Fibroblast of pulmonary artery (primary cell): ENCODE measurements around the gene PRLH.

ENCODE experiments used
- DNase-seq: peaks from one replicate; pipeline ENCODE4 v3.0.0-alpha.2; 2010; ENCODE audit warnings: low read depth
- H3K4me3 ChIP-seq: replicated peaks from 2 replicates; pipeline ENCODE4 v1.5.1; 2011; ENCODE audit warnings: low read depth, mild to moderate bottlenecking, control low read depth, low read length, moderate library complexity
- TF ChIP-seq, protein P1 (sequence below): IDR thresholded peaks from 2 replicates; pipeline ENCODE4 v1.5.1; 2011; ENCODE audit warnings: mild to moderate bottlenecking, control low read depth, low read length, inconsistent platforms; ENCODE audit errors: missing control alignments

Gene PRLH

DNA sequence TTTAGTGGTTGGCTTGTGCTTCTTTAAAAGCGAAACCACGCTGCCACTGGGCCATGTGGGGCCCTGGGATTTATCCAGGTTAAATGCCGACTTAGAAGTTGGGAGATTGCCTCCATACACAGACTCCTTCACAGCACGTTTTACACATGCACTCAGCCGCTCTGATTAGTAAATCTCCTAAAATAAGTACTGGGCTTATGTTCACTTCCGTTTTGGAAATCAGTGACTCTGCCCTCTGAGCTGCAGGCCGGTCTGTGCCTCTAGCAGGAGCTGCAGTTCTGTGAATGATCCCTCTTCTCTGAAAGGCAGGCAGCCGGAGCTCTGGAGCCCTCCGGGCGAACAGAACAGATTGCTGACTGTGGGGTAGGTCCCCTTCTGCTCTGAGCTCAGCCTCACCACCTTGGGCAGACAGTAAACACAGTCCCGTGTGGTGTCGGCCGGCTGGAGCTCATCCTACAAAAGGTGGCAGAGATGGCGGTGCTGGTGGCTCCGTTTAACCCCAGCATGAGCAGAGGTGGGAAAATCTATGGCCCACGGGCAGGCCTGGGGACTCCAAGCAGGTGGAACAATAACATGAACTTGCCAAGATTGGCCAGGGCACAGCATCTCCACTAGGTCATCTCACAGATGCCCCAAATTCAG is 34.0 kb downstream of the PRLH start:
- TF ChIP-seq, protein P1, sequence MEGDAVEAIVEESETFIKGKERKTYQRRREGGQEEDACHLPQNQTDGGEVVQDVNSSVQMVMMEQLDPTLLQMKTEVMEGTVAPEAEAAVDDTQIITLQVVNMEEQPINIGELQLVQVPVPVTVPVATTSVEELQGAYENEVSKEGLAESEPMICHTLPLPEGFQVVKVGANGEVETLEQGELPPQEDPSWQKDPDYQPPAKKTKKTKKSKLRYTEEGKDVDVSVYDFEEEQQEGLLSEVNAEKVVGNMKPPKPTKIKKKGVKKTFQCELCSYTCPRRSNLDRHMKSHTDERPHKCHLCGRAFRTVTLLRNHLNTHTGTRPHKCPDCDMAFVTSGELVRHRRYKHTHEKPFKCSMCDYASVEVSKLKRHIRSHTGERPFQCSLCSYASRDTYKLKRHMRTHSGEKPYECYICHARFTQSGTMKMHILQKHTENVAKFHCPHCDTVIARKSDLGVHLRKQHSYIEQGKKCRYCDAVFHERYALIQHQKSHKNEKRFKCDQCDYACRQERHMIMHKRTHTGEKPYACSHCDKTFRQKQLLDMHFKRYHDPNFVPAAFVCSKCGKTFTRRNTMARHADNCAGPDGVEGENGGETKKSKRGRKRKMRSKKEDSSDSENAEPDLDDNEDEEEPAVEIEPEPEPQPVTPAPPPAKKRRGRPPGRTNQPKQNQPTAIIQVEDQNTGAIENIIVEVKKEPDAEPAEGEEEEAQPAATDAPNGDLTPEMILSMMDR, result peak; percentile 47
- H3K4me3 ChIP-seq, result no peak overlapping the region
- peak; percentile 76 for DNase-seq

DNA sequence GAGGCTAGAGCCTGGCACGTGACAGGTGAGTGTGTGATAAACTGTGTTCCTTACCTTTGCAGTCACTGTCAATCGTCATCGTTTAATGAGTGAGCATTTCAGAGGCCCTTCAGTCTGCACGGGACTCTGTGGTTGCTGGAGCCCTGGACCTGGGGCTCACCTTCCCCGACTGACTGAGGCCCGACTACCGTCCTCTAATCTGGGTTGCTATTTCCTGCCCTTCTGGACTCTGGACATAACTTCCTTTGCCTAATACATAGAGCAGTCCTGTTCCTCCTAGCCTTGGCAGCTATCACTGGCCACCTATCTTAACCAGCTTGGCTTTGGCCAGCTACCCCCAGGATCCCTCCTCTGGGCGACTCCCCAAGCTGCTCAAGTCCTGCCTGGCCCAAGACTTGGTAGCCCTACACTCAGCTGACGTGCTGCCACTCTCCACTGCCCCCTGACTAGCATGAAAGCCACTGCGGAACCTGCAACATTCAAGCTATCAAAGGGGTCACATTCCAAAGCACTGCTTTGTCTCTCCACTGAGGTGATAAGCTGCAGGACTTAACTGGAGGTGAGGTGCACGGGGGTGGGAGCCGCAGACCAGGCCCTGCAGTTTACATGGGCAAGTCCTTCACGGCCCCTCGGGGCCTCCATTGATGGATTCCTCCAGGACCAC is 35.2 kb downstream of the PRLH start:
- no peak overlapping the region for H3K4me3 ChIP-seq
- DNase-seq, result no peak
- TF ChIP-seq, protein P1, result peak; percentile 11

DNA sequence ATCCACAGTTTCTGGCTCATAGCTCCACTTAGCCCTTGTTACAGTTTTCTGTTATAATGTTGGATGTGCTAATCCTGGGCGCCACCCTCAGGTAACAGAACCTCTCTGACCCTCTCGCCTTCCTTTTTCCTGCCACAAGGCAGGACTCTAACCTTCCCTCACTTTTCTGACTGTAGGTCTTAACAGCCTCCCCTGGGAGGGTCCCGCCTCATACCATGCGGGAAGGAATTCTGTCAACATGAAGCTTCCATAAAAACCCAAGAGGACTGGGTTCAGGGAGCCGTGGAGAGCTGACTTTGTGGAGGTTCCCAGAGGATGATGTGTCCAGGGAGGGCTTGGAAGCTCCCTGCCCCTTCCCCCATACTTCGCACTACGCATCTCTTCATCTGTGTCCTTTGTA is 36.0 kb downstream of the PRLH start:
- DNase-seq, result no peak
- TF ChIP-seq, protein P1, result no peak
- H3K4me3 ChIP-seq, result no peak overlapping the region

DNA sequence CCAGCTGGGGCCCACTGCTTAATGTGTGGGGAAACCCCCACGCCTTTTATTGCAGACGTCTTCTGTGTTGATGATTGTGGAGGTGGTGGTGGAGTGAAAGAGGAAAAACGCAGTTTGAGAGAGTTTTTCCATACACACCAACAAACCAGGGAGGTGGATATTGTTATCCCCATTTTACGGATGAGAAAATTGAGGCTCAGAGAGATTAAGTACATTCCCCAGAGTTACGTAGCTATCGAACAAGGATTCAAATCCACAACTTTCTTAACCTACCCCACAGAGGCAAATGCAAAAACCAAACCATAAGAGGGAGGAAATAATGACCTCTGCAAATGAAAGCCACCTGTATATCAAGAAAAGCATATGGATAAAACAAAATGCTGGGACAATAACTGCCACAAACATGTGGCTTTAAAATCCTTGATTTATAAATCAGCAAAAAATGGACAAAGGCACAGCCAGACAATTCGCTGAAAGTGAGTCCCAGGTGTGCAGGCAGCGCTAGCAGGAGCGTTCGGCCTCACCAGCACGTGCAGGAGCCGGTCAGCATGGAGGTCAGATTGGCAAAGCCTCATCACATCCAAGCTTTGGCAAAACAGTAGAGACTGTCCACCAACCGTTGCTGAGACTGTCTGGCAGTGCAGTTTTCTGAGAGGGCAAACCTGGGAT is 36.8 kb downstream of the PRLH start:
- DNase-seq, result no peak
- TF ChIP-seq, protein P1, result no peak
- no peak overlapping the region for H3K4me3 ChIP-seq

DNA sequence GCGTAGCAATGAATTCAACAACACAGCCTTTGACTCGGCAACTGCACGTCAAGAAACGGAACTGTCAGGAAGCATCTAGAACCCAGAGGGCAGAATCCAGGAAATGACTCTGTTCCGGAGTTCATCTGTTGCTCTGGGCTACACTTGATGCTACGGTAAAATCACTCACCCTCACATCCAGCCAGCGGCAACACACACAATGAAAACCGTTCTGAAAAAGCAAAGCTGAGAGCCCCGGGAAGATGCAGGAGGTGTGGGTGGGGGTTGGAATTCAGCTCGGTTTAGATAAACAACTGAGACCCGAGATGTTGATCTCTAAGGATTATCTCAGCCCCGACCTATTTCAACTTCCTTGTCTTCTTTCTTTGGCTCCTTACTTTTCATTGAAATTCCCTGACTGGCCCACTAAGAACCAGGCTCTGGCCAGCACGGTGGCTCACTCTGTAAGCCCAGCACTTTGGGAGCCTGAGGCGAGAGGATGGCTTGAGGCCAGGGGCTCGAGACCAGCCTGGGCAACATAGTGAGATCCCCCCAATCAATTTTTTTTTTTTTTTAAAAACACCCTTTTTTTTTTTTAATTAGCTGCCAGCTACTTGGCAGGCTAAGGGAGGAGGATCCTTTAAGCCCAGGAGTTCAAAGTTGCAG is 37.5 kb downstream of the PRLH start:
- peak; percentile 93 for DNase-seq
- TF ChIP-seq, protein P1, result no peak
- H3K4me3 ChIP-seq, result no peak overlapping the region

DNA sequence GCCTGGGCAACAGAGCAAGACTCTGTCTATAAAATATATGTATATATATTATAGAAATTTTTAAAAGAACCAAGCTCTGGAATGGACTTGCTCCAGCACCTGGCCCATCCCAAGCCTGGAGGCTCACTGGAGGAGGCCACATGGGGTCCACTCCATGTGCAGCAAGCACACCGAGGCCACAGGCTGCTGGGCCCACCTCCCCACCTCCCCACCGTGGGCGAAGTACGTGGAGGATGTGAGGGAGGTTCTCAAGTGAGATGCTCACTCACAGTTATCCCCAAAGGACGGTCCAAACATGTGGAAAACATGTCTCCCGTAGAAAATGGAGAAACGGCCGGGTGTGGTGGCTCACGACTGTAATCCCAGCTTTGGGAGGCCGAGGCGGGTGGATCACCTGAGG is 38.0 kb downstream of the PRLH start:
- no peak overlapping the region for H3K4me3 ChIP-seq
- TF ChIP-seq, protein P1, result no peak
- DNase-seq, result no peak
